PFSK-1 (cell line): ENCODE results near the gene EPM2AIP1.
A peak's percentile ranks its signal among the peaks of the same experiment; 100 is the strongest.

Experiments used
- FOXP2 ChIP-seq: optimal IDR thresholded peaks from 2 replicates; pipeline ENCODE3; 2011; ENCODE audit warnings: borderline replicate concordance, control low read depth, inconsistent platforms; ENCODE audit not compliant: insufficient read depth; ENCODE audit errors: extremely low read length, extremely low read depth
- POLR2AphosphoS5 ChIP-seq: IDR thresholded peaks from 2 replicates; pipeline ENCODE4 v1.6.1; 2012; ENCODE audit warnings: low read depth, mild to moderate bottlenecking, control low read depth, low read length, moderate library complexity
- SIN3A ChIP-seq: IDR thresholded peaks from 2 replicates; pipeline ENCODE4 v1.6.1; 2012; ENCODE audit warnings: mild to moderate bottlenecking, low read length, moderate library complexity, borderline replicate concordance; ENCODE audit not compliant: insufficient read depth
- TAF1 ChIP-seq: IDR thresholded peaks from 2 replicates; pipeline ENCODE4 v1.6.1; 2012; ENCODE audit warnings: low read length, control low read depth, borderline replicate concordance; ENCODE audit not compliant: insufficient read depth
- TF ChIP-seq, protein P1 (sequence below), 2 experiments: IDR thresholded peaks; 2 replicates each; pipeline versions ENCODE4 v1.6.1 to v1.8.0; 2011 to 2012; ENCODE audit warnings: low read depth in 2 of 2, low read length in 2 of 2, control low read depth in 1 of 2, inconsistent platforms in 1 of 2, mild to moderate bottlenecking in 1 of 2, moderate library complexity in 1 of 2; ENCODE audit not compliant: insufficient read depth in 1 of 2

Gene EPM2AIP1

DNA sequence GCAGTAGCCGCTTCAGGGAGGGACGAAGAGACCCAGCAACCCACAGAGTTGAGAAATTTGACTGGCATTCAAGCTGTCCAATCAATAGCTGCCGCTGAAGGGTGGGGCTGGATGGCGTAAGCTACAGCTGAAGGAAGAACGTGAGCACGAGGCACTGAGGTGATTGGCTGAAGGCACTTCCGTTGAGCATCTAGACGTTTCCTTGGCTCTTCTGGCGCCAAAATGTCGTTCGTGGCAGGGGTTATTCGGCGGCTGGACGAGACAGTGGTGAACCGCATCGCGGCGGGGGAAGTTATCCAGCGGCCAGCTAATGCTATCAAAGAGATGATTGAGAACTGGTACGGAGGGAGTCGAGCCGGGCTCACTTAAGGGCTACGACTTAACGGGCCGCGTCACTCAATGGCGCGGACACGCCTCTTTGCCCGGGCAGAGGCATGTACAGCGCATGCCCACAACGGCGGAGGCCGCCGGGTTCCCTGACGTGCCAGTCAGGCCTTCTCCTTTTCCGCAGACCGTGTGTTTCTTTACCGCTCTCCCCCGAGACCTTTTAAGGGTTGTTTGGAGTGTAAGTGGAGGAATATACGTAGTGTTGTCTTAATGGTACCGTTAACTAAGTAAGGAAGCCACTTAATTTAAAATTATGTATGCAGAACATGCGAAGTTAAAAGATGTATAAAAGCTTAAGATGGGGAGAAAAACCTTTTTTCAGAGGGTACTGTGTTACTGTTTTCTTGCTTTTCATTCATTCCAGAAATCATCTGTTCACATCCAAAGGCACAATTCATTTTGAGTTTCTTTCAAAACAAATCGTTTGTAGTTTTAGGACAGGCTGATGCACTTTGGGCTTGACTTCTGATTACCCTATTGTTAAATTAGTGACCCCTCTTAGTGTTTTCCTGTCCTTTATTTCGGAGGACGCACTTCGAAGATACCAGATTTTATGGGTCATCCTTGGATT, 674 bp upstream of the EPM2AIP1 start, which contains the start of gene MLH1:
TSS of gene MLH1 (plus strand) at position 193 of the 958 bp plus-strand sequence. CDS start at position 223, 30 bp downstream.
- TF ChIP-seq, protein P1, sequence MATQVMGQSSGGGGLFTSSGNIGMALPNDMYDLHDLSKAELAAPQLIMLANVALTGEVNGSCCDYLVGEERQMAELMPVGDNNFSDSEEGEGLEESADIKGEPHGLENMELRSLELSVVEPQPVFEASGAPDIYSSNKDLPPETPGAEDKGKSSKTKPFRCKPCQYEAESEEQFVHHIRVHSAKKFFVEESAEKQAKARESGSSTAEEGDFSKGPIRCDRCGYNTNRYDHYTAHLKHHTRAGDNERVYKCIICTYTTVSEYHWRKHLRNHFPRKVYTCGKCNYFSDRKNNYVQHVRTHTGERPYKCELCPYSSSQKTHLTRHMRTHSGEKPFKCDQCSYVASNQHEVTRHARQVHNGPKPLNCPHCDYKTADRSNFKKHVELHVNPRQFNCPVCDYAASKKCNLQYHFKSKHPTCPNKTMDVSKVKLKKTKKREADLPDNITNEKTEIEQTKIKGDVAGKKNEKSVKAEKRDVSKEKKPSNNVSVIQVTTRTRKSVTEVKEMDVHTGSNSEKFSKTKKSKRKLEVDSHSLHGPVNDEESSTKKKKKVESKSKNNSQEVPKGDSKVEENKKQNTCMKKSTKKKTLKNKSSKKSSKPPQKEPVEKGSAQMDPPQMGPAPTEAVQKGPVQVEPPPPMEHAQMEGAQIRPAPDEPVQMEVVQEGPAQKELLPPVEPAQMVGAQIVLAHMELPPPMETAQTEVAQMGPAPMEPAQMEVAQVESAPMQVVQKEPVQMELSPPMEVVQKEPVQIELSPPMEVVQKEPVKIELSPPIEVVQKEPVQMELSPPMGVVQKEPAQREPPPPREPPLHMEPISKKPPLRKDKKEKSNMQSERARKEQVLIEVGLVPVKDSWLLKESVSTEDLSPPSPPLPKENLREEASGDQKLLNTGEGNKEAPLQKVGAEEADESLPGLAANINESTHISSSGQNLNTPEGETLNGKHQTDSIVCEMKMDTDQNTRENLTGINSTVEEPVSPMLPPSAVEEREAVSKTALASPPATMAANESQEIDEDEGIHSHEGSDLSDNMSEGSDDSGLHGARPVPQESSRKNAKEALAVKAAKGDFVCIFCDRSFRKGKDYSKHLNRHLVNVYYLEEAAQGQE (IDR thresholded peaks at IDR 0.05; ENCODE audit: insufficient read depth in 1 of 2, low read depth in 2 of 2, low read length in 2 of 2) = no peak
- TF ChIP-seq SIN3A = peak; percentile 58; the same call in 1 of the 2 replicates
- peak; percentile 89 for TF ChIP-seq POLR2AphosphoS5
- TF ChIP-seq TAF1 = 0 out of 2 replicates have a peak, but pooled peaks have one; percentile 36
- TF ChIP-seq FOXP2 = no peak

DNA sequence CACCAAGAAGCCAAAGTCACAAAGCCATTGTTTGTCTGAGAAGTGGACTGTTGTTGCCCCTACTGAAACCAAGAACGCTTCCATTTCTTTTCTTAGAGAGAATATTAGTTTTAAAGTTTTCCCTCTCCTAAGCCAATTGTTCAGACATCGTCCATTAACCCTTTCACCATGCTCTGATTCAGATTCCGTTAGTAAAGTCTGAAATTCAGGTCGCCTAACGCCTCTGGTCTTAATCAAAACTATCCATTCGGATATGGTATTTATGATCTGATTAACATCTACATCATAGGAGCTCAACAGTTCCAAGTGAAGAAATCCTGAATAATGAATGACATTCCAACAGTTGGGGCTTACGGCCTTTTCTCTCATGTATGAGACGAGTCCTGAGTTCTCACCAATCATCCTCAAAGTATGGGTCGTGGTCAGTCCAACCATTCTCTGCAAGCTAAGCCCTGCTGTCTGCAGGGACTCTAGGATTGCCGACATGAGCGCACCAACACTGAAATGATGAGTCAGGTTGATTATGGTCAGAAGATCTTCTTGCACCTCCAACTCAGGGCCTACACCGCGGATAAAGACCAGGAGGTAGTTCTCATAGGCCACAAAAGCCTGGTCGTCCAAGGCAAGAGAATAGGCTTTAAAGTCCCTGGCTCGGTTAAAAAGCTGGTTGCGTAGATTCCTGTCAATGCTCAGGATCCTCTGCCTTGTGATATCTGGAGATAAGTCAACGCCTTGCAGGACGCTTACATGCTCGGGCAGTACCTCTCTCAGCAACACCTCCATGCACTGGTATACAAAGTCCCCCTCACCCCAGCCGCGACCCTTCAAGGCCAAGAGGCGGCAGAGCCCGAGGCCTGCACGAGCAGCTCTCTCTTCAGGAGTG, 767 bp downstream of the EPM2AIP1 start:
- TF ChIP-seq, protein P1 (IDR thresholded peaks at IDR 0.05; ENCODE audit: insufficient read depth in 1 of 2, low read depth in 2 of 2, low read length in 2 of 2) = no peak; a peak in 1 of 4 replicates
- TF ChIP-seq FOXP2 = no peak
- no peak for TF ChIP-seq TAF1
- no peak for TF ChIP-seq POLR2AphosphoS5
- TF ChIP-seq SIN3A = no peak

DNA sequence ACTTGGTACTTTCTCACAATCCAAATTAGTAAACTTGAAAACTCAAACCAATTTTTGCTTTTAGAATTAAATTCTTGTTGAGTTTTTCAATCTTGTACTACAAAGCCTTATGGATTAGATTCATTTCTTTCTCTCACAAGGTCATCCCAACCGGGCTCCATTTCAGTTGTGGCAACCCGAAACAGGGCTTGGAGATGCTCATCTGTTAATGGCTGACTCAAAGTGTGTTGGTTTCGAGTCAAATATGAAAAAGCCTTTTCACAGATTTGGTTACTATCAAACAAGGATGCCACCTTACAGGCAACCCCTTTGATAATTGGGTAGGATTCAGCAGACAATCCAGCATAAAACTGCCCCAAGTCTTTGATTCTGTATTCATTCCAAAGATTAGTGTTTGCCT, 1.8 kb downstream of the EPM2AIP1 start:
- TF ChIP-seq, protein P1 (IDR thresholded peaks at IDR 0.05; ENCODE audit: insufficient read depth in 1 of 2, low read depth in 2 of 2, low read length in 2 of 2) = no peak
- TF ChIP-seq TAF1 (no peak), FOXP2 (no peak), POLR2AphosphoS5 (no peak), SIN3A (no peak)

DNA sequence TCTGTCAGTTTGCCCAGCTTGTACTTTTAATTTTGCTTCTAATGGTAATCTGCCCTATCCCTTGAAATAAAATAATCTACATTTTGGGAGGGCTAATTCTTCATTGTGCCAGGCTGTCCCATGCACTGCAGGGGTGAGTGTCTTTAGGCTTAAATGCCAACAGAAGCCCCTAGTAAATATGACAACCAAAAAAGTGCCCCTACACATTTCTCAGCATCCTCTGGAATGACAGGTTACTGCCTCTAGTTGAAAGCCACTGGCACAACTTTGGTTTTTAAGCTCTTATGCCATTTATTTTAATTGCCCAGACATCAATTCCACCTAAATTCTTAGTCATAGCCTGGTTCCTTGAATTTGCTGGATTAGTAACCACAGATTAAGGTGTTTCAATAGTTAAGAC, 3.4 kb downstream of the EPM2AIP1 start:
- TF ChIP-seq TAF1 (no peak), FOXP2 (no peak), SIN3A (no peak), POLR2AphosphoS5 (no peak)
- TF ChIP-seq, protein P1 (IDR thresholded peaks at IDR 0.05; ENCODE audit: insufficient read depth in 1 of 2, low read depth in 2 of 2, low read length in 2 of 2) = no peak
